Measurements from ENCODE around the gene LTK. TPM values are rescaled to one million over a fixed set of nuclear protein-coding genes. Genes with fewer than 3 reads are reported as not detected.
"Not testable (repeated sequence)": the region's sequence is repeated elsewhere in the genome, so short reads cannot be mapped to it uniquely, and the experiment has no call there.

Gene LTK
- total RNA-seq, 3 donors from 2014 or later: 0.11 to 0.24 (median 0.23) TPM

GRCh38 chr15:41484937-41485625, 28.5 kb downstream of the LTK start:
- H3K9me3 Mint-ChIP-seq: no peaks in the 10 kb centered on the region
- H3K4me3 Mint-ChIP-seq: no peak overlapping the region
- DNase-seq (no peak), ATAC-seq (no peak)
- peaks cover 24% of the 10 kb centered on the region for H3K4me1 Mint-ChIP-seq (ENCODE audit: low read depth)
- peaks cover 12% of the 10 kb centered on the region for H3K36me3 Mint-ChIP-seq (ENCODE audit: insufficient read depth)
- no peaks in the 10 kb centered on the region for H3K27me3 Mint-ChIP-seq (ENCODE audit: low read depth)

GRCh38 chr15:41483519-41483918, 30.1 kb downstream of the LTK start:
- no peak for DNase-seq
- H3K27me3 Mint-ChIP-seq (ENCODE audit: low read depth): no peaks in the 10 kb centered on the region

GRCh38 chr15:41483115-41483514, 30.5 kb downstream of the LTK start:
- Mint-ChIP-seq H3K9me3 (no peaks in the 10 kb centered on the region), H3K4me1 (ENCODE audit: low read depth) (peaks cover 21% of the 10 kb centered on the region), H3K36me3 (ENCODE audit: insufficient read depth) (peaks cover 20% of the 10 kb centered on the region), H3K4me3 (peak overlapping the region; percentile 33), H3K27me3 (ENCODE audit: low read depth) (no peaks in the 10 kb centered on the region)
- peak; percentile 66 to 79 for ATAC-seq
- DNase-seq: no peak

More at GRCh38 chr15:41483519-41483918, 30.1 kb downstream of the LTK start:
- peaks cover 21% of the 10 kb centered on the region for H3K4me1 Mint-ChIP-seq (ENCODE audit: low read depth)
- peak overlapping the region; percentile 33 for H3K4me3 Mint-ChIP-seq
- H3K9me3 Mint-ChIP-seq: no peaks in the 10 kb centered on the region
- ATAC-seq: no peak
- peaks cover 20% of the 10 kb centered on the region for H3K36me3 Mint-ChIP-seq (ENCODE audit: insufficient read depth)

GRCh38 chr15:41482110-41482877, 31.3 kb downstream of the LTK start:
- DNase-seq (no peak), ATAC-seq (no peak)
- H3K27me3 Mint-ChIP-seq (ENCODE audit: low read depth): no peaks in the 10 kb centered on the region
- H3K9me3 Mint-ChIP-seq: no peaks in the 10 kb centered on the region
- H3K36me3 Mint-ChIP-seq (ENCODE audit: insufficient read depth): peaks cover 24% of the 10 kb centered on the region
- no peak overlapping the region for H3K4me3 Mint-ChIP-seq
- peaks cover 18% of the 10 kb centered on the region for H3K4me1 Mint-ChIP-seq (ENCODE audit: low read depth)

GRCh38 chr15:41480396-41481140, 33.1 kb downstream of the LTK start:
- H3K4me1 Mint-ChIP-seq (ENCODE audit: low read depth): peaks cover 18% of the 10 kb centered on the region
- no peaks in the 10 kb centered on the region for H3K27me3 Mint-ChIP-seq (ENCODE audit: low read depth)
- peaks cover 38% of the 10 kb centered on the region for H3K36me3 Mint-ChIP-seq (ENCODE audit: insufficient read depth)
- no peaks in the 10 kb centered on the region for H3K9me3 Mint-ChIP-seq
- DNase-seq (no peak), ATAC-seq (no peak)
- no peak overlapping the region for H3K4me3 Mint-ChIP-seq

- DNase-seq (no peak), ATAC-seq (no peak)
- Mint-ChIP-seq H3K4me1 (ENCODE audit: low read depth) (no peaks in the 10 kb centered on the region), H3K27me3 (ENCODE audit: low read depth) (no peaks in the 10 kb centered on the region), H3K9me3 (no peaks in the 10 kb centered on the region), H3K36me3 (ENCODE audit: insufficient read depth) (peaks cover 45% of the 10 kb centered on the region), H3K4me3 (no peak overlapping the region)
Measured at GRCh38 chr15:41476416-41477048, 37.1 kb downstream of the LTK start.

- no peak for DNase-seq
- Mint-ChIP-seq H3K4me1 (ENCODE audit: low read depth) (no peaks in the 10 kb centered on the region), H3K36me3 (ENCODE audit: insufficient read depth) (peaks cover 46% of the 10 kb centered on the region)
Measured at GRCh38 chr15:41474941-41475340, 38.7 kb downstream of the LTK start.

GRCh38 chr15:41474436-41474835, 39.2 kb downstream of the LTK start:
- ATAC-seq (no peak), DNase-seq (no peak)
- Mint-ChIP-seq H3K9me3 (no peaks in the 10 kb centered on the region), H3K4me3 (no peak overlapping the region), H3K27me3 (ENCODE audit: low read depth) (no peaks in the 10 kb centered on the region), H3K4me1 (ENCODE audit: low read depth) (no peaks in the 10 kb centered on the region), H3K36me3 (ENCODE audit: insufficient read depth) (peaks cover 50% of the 10 kb centered on the region)

More at GRCh38 chr15:41474941-41475340, 38.7 kb downstream of the LTK start:
- Mint-ChIP-seq H3K27me3 (ENCODE audit: low read depth) (no peaks in the 10 kb centered on the region), H3K4me3 (no peak overlapping the region), H3K9me3 (no peaks in the 10 kb centered on the region)
- ATAC-seq: no peak

- H3K4me1 Mint-ChIP-seq (ENCODE audit: low read depth): no peaks in the 10 kb centered on the region
- H3K9me3 Mint-ChIP-seq: no peaks in the 10 kb centered on the region
- DNase-seq: no peak
- no peak for ATAC-seq
- peaks cover 43% of the 10 kb centered on the region for H3K36me3 Mint-ChIP-seq (ENCODE audit: insufficient read depth)
- H3K4me3 Mint-ChIP-seq: no peak overlapping the region
- H3K27me3 Mint-ChIP-seq (ENCODE audit: low read depth): no peaks in the 10 kb centered on the region
Measured at GRCh38 chr15:41473418-41473817, 40.2 kb downstream of the LTK start.

GRCh38 chr15:41469644-41470043, 44.0 kb downstream of the LTK start:
- H3K36me3 Mint-ChIP-seq (ENCODE audit: insufficient read depth): peaks cover 34% of the 10 kb centered on the region
- not testable (repeated sequence) for H3K4me3 Mint-ChIP-seq; DNase-seq; H3K27me3 Mint-ChIP-seq (ENCODE audit: low read depth); ATAC-seq; H3K9me3 Mint-ChIP-seq; H3K4me1 Mint-ChIP-seq (ENCODE audit: low read depth)

- Mint-ChIP-seq H3K27me3 (ENCODE audit: low read depth) (no peaks in the 10 kb centered on the region), H3K4me1 (ENCODE audit: low read depth) (peaks cover 7% of the 10 kb centered on the region), H3K4me3 (no peak overlapping the region), H3K36me3 (ENCODE audit: insufficient read depth) (peaks cover 33% of the 10 kb centered on the region), H3K9me3 (no peaks in the 10 kb centered on the region)
- ATAC-seq (no peak), DNase-seq (no peak)
Measured at GRCh38 chr15:41466711-41467110, 46.9 kb downstream of the LTK start.

GRCh38 chr15:41465822-41466421, 47.7 kb downstream of the LTK start:
- DNase-seq (no peak), ATAC-seq (no peak)
- Mint-ChIP-seq H3K36me3 (ENCODE audit: insufficient read depth) (peaks cover 28% of the 10 kb centered on the region), H3K27me3 (ENCODE audit: low read depth) (no peaks in the 10 kb centered on the region), H3K4me3 (no peak overlapping the region), H3K4me1 (ENCODE audit: low read depth) (peaks cover 7% of the 10 kb centered on the region), H3K9me3 (no peaks in the 10 kb centered on the region)

- DNase-seq (no peak), ATAC-seq (no peak)
- Mint-ChIP-seq H3K36me3 (ENCODE audit: insufficient read depth) (peaks cover 25% of the 10 kb centered on the region), H3K27me3 (ENCODE audit: low read depth) (no peaks in the 10 kb centered on the region), H3K9me3 (no peaks in the 10 kb centered on the region), H3K4me1 (ENCODE audit: low read depth) (peaks cover 7% of the 10 kb centered on the region), H3K4me3 (no peak overlapping the region)
Measured at GRCh38 chr15:41464889-41465580, 48.6 kb downstream of the LTK start.
